Motor neuron (in vitro differentiated cells): ENCODE data around the gene PPL. TPM values are rescaled to one million over a fixed set of nuclear protein-coding genes. Genes with fewer than 3 reads are reported as not detected.
"Not testable (repeated sequence)": the region's sequence is repeated elsewhere in the genome, so short reads cannot be mapped to it uniquely, and the experiment has no call there.

Experiments
- ATAC-seq, 8 experiments: fragments of 200-7000 bp; cut with Tn5 transposase; replicated peaks in 6 of 8; 2 replicates each; pipeline ENCODE4 v1.8.0; 2021; ENCODE audit warnings: mild to moderate bottlenecking in 8 of 8, moderate library complexity in 8 of 8
- H3K27ac ChIP-seq, 2 donors: fragments of 250-450 bp; sonication (Bioruptor Pico); 2 replicates each; pipeline ENCODE4 v1.9.0; 2021; ENCODE audit warnings: antibody characterized with exemption in 2 of 2, mild to moderate bottlenecking in 2 of 2, moderate library complexity in 1 of 2
- H3K4me1 ChIP-seq, 2 donors: fragments of 250-450 bp; sonication (Bioruptor Pico); replicated peaks in 1 of 2; 2 replicates each; pipeline ENCODE4 v1.6.1; 2021; ENCODE audit warnings: antibody characterized with exemption in 2 of 2, mild to moderate bottlenecking in 2 of 2, moderate library complexity in 1 of 2
- H3K4me3 ChIP-seq, 5 donors: fragments of 250-450 bp; sonication (Bioruptor Pico); 2 replicates each; pipeline ENCODE4 v1.9.0; 2021; ENCODE audit warnings: antibody characterized with exemption in 5 of 5, mild to moderate bottlenecking in 5 of 5, moderate library complexity in 4 of 5
- WGBS, 10 experiments: fragments of 450-650 bp; shearing (Covaris generic); methylation state at CpG; one replicate each; pipeline ENCODE4 v1.0.0; 2022; 5-methylcytosine and 5-hydroxymethylcytosine counted together
- in situ Hi-C, 9 experiments: fragments of 400-800 bp; cut with MboI; loops; one replicate each; pipeline ENCODE4 v1.15.0; 2021; ENCODE audit warnings: low sequenced_read_pairs in 9 of 9, low pct_unique_long_range_greater_than_20kb in 2 of 9; ENCODE audit not compliant: unreplicated experiment in 9 of 9
- total RNA-seq, 8 experiments: library from RNA; unstranded; fragments of 300-600 nt; gene quantifications; 2 replicates each; pipeline versions ENCODE4 v1.2.3 to v1.2.4, GENCODE V29; 2022

PPL gene
- total RNA-seq, 8 experiments from 2014 or later: 0.92 to 357 (median 3.6) TPM

DNA sequence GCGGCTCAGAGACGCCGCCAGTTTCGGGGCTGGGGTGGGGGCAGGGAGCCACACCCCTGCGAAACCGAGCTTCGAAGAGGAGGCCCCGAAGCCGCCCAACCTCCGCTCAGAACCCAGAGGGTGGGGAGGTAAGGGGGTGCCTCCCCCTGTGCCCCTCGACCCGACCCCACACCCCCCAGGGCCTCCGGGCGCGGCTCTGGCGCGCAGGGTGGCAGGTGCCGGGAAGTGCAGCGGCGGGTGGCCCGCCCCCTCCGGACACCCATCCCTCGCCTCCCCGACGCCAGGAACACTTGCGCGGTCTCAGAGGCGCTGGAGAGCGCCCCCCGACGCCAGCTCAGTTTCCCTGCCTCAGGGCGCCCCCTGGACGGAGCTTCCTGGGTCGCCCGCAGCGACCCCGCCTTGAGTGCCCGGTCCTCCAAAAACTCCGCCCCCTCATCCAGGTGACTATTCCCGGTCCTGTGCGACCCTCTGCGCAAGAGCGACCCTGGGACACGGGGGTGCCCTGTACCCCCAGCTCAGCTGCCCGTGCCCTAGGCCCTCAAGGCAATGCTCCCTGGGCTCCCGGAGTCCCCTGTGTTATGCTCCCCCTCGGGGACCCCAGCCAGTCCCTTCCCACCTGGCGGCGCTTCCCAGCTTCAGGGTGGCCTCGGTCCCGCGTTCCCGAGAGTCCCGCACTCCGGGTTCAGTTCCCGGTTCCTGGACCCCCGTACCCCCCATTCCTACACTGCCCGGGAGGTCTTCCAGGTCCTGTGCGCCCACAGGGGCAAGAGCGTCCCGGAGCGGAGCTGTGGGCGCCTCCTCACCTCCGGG, 562 bp downstream of the PPL start:
- H3K4me1 ChIP-seq: peaks cover 0 to 5% of the 10 kb centered on the region in 2 donors
- H3K27ac ChIP-seq: no peak overlapping the region
- peak overlapping the region; percentile 29 to 40 (median 38) for H3K4me3 ChIP-seq
- 0 to 13% (median 10%) methylated on average over 2 to 5 of the region's 64 CpGs; no CpG with 5 or more reads in 7 of the 10 experiments for WGBS, 10 experiments
- in situ Hi-C loops: no loop called here
- peak; percentile 32 to 65 (median 38) for ATAC-seq

DNA sequence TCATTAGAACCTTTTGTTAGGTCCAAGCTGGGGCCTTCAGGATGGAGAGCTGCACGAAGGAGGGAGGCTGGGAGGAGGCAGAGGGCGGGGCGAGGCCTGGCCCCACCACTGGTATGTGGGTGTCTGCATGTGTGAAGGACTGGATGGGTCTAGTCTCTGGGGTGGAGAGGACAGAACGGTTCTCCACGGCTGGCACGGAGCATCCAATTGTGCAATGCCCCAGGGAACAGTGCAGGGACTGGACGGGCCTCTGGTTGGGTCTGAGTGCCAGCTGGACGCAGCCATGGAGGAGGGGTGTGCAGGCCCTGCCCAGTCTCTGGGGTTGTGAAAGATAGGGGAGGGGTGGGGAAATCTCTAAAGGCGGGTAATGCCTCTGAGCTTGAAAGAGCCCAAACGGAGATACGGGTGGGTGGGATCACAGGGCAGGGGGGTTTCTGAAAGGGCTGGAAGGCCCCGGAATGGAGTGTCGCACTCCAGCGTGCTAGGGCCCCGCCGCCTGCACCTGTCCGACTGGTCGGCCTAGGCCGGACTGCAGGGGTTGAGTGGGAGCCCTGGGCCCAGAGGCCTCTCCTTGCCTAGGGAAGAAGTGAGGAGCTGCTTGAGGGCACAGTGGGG, 1.6 kb downstream of the PPL start:
- 10 to 33% methylated on average over 2 to 5 of the region's 19 CpGs; no CpG with 5 or more reads in 8 of the 10 experiments for WGBS, 10 experiments
- H3K27ac ChIP-seq: no peak overlapping the region
- in situ Hi-C loops: no loop called here
- H3K4me3 ChIP-seq: no peak overlapping the region
- peaks cover 0 to 5% of the 10 kb centered on the region in 2 donors for H3K4me1 ChIP-seq
- peak in 2 of 8 experiments; percentile 34 to 49 for ATAC-seq

DNA sequence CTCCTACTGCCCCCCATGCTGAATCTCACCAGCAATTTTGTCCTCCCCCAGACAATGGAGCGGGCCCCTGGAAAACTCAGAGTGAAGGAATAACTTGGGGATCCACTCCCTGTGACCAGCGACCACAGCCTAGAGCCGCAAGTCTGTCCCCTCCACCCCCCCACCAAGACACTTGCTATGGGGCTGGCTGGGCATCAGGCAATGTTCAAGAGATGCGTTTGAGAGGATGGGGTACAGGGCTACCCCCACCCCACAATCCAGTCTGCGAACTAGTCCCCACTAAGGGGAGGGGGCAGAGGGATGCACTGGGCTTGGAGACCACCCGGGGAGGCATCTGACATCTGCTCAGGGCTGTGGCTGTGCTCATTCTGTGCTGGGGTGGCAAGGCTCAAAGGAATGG, 2.4 kb downstream of the PPL start:
- in situ Hi-C loops: no loop called here

DNA sequence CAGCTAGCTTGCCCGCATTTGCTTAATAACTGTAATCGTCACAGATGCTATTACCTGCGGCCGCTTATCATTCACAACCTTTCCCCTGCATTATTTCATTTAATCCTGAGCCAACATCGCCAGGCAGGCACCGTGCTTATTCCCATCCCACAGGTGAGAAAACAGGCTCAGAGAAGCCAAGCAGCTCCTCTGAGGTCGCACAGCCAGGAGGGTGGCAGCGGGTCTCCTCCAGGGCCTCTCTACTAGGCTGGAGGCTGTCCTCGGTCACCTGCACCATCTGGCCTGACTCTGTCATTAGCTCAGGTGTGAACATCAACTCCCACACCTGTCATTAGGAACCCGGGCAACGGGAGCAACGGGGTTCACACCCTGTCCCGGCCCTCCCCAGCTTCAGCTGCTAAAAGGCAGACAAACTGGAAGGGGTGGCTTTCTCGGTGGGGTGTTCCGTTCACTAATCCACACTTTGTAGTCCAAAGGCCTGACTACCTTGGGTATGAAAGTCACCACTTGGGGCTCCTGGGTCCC, 3.0 kb downstream of the PPL start:
- H3K4me3 ChIP-seq: no peak overlapping the region
- no peak for ATAC-seq
- peaks cover 0 to 5% of the 10 kb centered on the region in 2 donors for H3K4me1 ChIP-seq
- 40 to 100% (median 77%) methylated on average over 1 to 13 of the region's 15 CpGs; no CpG with 5 or more reads in 3 of the 10 experiments for whole genome bisulfite sequencing, 10 experiments
- in situ Hi-C loops: no loop called here
- no peak overlapping the region for H3K27ac ChIP-seq

More for the DNA sequence above, 2.4 kb downstream of the PPL start:
- peaks cover 0 to 5% of the 10 kb centered on the region in 2 donors for H3K4me1 ChIP-seq
- no peak overlapping the region for H3K27ac ChIP-seq
- H3K4me3 ChIP-seq: no peak overlapping the region
- 86 to 100% (median 100%) methylated on average over 1 to 2 of the region's 6 CpGs; no CpG with 5 or more reads in 7 of the 10 experiments for WGBS, 10 experiments
- no peak for ATAC-seq

DNA sequence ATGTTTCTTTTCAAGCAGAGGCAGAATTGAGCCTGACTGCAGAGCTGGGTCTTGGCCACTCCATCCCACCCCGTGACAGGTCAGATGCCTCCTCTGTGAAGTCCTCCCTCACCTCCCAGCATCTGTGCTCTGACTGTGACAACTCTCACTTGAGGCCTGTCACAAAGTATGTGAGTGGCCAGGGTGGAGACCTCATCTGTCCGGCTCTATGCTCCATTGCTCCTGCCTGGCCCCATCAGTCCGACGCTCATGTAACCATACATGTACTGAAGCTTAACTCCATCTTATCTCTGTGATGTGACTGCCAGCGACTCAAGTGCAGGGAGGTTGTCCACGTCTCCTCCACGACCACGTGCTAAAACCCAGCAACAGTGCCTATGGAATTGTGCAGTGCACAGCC, 3.5 kb downstream of the PPL start:
- Histone ChIP-seq H3K4me3 (no peak overlapping the region), H3K27ac (no peak overlapping the region), H3K4me1 (peaks cover 0 to 5% of the 10 kb centered on the region in 2 donors)
- WGBS, 10 experiments: 0 to 80% (median 49%) methylated on average over 1 to 8 of the region's 8 CpGs; no CpG with 5 or more reads in 4 of the 10 experiments
- in situ Hi-C loops: no loop called here
- ATAC-seq: no peak

DNA sequence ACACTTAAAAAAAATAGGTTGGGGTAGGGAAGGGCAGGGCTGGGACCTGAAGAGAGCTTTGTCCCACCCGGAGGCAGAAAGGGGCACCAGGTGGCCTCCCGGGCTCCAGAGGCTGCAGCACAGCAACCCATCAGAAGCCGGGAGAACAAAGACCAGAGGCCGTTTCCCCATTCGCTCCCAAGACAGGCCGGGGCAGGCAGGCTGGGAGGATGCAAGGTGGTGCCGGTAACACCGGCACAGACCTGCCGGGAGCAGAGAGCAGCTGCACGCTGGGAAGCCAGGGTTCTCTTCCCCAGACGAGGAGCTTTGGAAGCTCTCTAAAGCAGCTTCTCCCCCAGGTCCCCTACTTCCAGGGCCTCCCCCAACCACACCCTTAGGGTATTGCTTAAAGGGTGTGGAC, 5.6 kb downstream of the PPL start:
- in situ Hi-C loops: no loop called here
- ATAC-seq: no peak
- Histone ChIP-seq H3K4me3 (no peak overlapping the region), H3K27ac (no peak overlapping the region), H3K4me1 (peaks cover 0 to 5% of the 10 kb centered on the region in 2 donors)
- 0 to 90% (median 70%) methylated on average over 1 to 4 of the region's 11 CpGs; no CpG with 5 or more reads in 3 of the 10 experiments for WGBS, 10 experiments

DNA sequence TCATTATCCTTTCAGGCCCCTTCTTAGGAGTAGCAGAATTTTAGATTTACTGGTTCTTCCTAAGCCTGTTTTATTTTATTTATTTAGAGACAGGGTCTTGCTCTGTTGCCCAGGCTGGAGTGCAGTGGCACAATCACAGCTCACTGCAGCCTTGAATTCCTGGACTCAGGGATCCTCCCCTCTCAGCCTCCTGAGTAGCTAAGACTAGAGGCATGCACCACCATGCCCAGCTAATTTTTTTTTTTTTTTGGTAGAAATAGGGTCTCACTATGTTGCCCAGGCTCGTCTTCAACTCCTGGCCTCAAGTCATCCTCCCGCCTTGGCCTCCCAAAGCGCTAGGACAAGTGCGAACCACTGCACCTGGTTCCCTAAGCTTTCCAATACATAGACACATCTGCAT, 7.3 kb downstream of the PPL start:
- in situ Hi-C loops, H3K27ac ChIP-seq, H3K4me3 ChIP-seq, H3K4me1 ChIP-seq, ATAC-seq: not testable (repeated sequence)
- WGBS, 10 experiments: 60 to 100% (median 92%) methylated on average over 1 to 4 of the region's 4 CpGs; no CpG with 5 or more reads in 4 of the 10 experiments

DNA sequence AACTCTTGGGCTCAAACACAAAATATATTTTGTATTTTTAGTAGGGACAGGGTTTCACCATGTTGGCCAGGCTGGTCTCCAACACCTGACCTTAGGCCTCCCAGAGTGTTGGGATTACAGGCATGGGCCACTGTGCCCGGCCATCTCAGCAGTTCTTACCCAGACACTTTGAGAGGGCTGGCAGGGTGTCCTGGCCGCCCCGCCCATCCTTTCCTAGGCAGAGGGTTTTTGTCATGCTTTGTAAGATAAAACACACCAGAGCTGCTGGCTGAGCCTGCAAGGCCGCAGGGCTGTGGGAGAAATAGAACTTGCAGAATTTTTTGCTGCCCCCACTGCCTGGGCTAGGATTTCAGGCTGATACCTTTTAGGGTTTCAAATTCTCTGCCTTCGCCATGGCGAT, 8.7 kb downstream of the PPL start:
- WGBS, 10 experiments: 20 to 100% (median 64%) methylated on average over 1 to 5 of the region's 6 CpGs; no CpG with 5 or more reads in 4 of the 10 experiments
- Histone ChIP-seq H3K4me1 (no peaks in the 10 kb centered on the region), H3K27ac (no peak overlapping the region), H3K4me3 (no peak overlapping the region)
- ATAC-seq: no peak
- in situ Hi-C loops: no loop called here

DNA sequence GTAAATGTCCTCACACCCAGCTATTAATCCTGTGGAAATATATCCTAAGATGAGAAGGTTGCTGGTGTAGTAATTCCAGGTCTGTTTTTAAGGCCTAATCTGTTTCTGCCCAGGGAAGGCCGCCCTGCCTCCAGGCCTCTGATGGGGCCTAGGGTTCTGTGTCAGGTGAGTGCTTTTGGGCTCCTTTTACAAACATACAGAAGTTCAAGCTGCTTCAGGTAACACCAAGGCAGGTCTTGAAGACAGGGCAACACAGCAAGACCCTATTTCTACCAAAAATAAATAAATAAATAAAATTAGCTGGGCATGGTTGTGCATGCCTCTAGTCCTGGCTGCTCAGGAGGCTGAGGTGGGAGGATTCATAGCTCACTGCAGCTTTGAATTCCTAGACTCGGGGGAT, 9.3 kb downstream of the PPL start:
- WGBS, 10 experiments: 33 to 100% (median 65%) methylated on average over 1 of the region's 2 CpGs; no CpG with 5 or more reads in 6 of the 10 experiments
- no peaks in the 10 kb centered on the region for H3K4me1 ChIP-seq
- ATAC-seq: no peak
- no peak overlapping the region for H3K4me3 ChIP-seq
- in situ Hi-C loops: no loop called here
- H3K27ac ChIP-seq: no peak overlapping the region

DNA sequence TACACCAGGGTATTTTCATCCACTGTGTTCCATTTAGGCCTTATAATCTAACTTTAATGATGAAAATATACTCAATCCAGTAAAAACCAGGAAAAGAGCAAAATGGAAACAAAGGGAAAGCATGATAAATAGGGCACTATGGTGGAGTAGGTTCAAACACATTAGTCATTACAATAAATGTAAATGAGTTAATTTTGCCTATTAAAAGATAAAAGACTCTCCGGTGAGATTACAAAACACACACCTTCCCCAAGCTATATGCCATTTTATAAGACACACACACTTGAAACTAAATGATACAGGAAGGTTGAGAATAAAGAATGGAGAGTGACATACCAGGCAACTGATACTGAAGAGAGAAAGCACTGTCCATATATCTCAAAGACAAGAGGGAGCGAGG, 10.0 kb downstream of the PPL start:
- in situ Hi-C loops: no loop called here
- Histone ChIP-seq H3K4me1 (no peaks in the 10 kb centered on the region), H3K4me3 (no peak overlapping the region), H3K27ac (no peak overlapping the region)
- 67 to 100% (median 100%) methylated on average over 1 to 2 of the region's 2 CpGs for WGBS, 10 experiments
- no peak for ATAC-seq

DNA sequence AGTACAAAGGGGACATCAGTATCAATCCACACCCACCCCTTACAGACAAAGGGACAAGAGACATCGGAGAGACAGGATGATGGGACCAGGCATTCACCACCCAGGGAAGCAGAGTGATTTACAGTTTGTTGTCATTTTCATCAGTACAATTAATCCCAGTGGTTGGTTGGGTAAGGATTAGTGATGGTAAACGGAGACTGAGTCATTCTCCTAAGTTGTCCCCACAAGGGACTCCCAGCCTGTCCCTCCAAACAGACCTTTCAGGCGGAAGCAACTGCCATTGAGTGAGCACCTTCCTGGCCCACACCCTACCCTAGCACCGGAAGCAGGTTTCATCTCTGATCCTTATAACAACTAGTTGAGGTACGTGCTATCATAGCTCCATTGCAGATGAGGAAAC, 11.2 kb downstream of the PPL start:
- H3K4me3 ChIP-seq: no peak overlapping the region
- in situ Hi-C loops: no loop called here
- WGBS, 10 experiments: 60 to 100% (median 92%) methylated on average over 1 to 3 of the region's 5 CpGs; no CpG with 5 or more reads in 4 of the 10 experiments
- ATAC-seq: no peak
- no peak overlapping the region for H3K27ac ChIP-seq
- H3K4me1 ChIP-seq: no peaks in the 10 kb centered on the region

DNA sequence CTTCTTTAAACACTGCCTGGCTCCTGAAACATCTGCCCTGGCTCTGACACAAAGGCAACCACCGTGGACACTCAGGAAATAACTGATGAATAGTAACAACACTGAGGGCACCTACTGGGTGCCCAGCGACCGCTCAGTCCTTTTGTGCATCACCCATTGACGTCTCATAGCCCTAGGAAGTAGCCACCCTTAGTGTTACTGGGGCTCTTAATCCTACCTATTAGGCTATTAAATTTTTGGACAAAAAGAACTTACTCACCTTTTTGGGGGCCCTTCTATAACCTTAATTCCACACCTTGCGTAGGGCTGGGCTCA, 11.7 kb downstream of the PPL start:
- Histone ChIP-seq H3K27ac (no peak overlapping the region), H3K4me1 (no peaks in the 10 kb centered on the region), H3K4me3 (no peak overlapping the region)
- in situ Hi-C loops: no loop called here
- ATAC-seq: no peak
- WGBS, 10 experiments: 50 to 80% (median 63%) methylated on average over 1 to 5 of the region's 5 CpGs; no CpG with 5 or more reads in 5 of the 10 experiments

DNA sequence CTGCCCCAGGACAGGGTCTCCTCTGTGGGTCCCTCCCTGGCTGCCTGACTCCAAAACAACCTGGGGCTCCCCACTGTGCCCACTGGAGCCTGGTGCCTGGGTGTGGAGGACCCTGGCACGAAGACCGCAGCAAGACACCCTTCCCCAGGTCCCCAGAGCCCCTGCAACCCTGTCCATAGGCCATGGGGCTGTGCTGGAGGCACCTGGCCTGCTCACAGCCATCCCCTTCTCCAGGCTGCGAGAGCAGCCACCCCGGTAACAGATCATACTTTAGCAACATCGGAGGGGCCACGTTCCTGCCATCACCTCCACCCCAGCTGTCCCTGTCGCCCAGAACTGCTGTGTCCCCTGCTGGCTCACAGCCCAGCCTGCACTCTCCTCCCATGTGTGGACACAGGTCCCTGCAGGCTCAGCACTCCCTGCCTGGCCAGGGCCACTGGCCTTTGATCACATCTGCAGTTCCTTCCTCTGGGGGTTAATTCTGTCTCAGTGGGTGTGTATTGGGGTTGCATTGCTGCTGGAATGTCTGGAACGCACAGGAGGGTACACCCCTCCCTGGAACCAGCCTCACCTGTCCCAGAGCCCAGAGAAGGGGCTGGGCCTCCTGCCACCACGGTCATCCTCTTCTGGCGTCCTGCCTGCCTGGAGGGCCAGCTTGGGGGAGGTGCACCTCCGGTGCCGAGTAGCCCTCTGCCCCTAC, 12.2 kb downstream of the PPL start:
- in situ Hi-C loops: no loop called here
- ATAC-seq: peak in 5 of 8 experiments; percentile 12 to 63 (median 31)
- no peaks in the 10 kb centered on the region for H3K4me1 ChIP-seq
- 0 to 60% (median 43%) methylated on average over 1 to 5 of the region's 12 CpGs; no CpG with 5 or more reads in 4 of the 10 experiments for WGBS, 10 experiments
- H3K27ac ChIP-seq: no peak overlapping the region
- no peak overlapping the region for H3K4me3 ChIP-seq
